H1 (cell line): ENCODE results near the gene CBLB. TPM values are rescaled to one million over a fixed set of nuclear protein-coding genes. Genes with fewer than 3 reads are reported as not detected.

ENCODE experiments used
- CTCF ChIA-PET: fragments of 300-600 bp; sonication (Branson Sonifier 250); formaldehyde crosslinking; loops from one replicate; lab custom pipeline; 2021; ENCODE audit not compliant: partially characterized antibody; lab: Charles Lee
- POLR2A ChIA-PET: fragments of 300-600 bp; sonication (Branson Sonifier 250); formaldehyde crosslinking; loops from one replicate; lab custom pipeline; 2021; ENCODE audit warnings: inconsistent platforms; ENCODE audit not compliant: partially characterized antibody; lab: Charles Lee
- DNase-seq, 2 experiments: peaks; one replicate each; pipeline versions ENCODE4 v3.0.0 to v3.0.0-alpha.2; 2010 to 2022; ENCODE audit warnings: low spot score in 2 of 2, low read depth in 1 of 2, mixed read lengths in 1 of 2
- FAIRE-seq: peaks from 2 replicates; lab custom pipeline; 2011; peaks lifted over from hg19 to GRCh38; lab: Jason Lieb, UNC
- H2AFZ ChIP-seq: 2 replicates; pipeline ENCODE4 v1.8.1; 2012; ENCODE audit warnings: low read length, inconsistent platforms
- H2AK5ac ChIP-seq: 2 replicates; pipeline ENCODE4 v1.6.1; 2013; ENCODE audit warnings: low read depth, low read length
- H2BK120ac ChIP-seq: replicated peaks from 2 replicates; pipeline ENCODE3; 2013; ENCODE audit warnings: low read depth, low read length, inconsistent platforms
- H2BK12ac ChIP-seq: 2 replicates; pipeline ENCODE4 v1.6.1; 2013; ENCODE audit warnings: low read depth, low read length
- H2BK15ac ChIP-seq: 2 replicates; pipeline ENCODE4 v1.6.1; 2013; ENCODE audit warnings: low read length
- H2BK20ac ChIP-seq: 2 replicates; pipeline ENCODE4 v1.6.1; 2013; ENCODE audit warnings: low read length
- H2BK5ac ChIP-seq: 2 replicates; pipeline ENCODE4 v1.6.1; 2013; ENCODE audit warnings: low read depth, low read length
- H3K14ac ChIP-seq: 2 replicates; pipeline ENCODE4 v1.6.1; 2013; ENCODE audit warnings: inconsistent platforms; ENCODE audit not compliant: insufficient read length
- H3K18ac ChIP-seq: 2 replicates; pipeline ENCODE4 v1.6.1; 2013; ENCODE audit warnings: low read length; ENCODE audit errors: extremely low read depth
- H3K23ac ChIP-seq: 2 replicates; pipeline ENCODE4 v1.6.1; 2013; ENCODE audit warnings: inconsistent platforms; ENCODE audit not compliant: insufficient read length
- H3K23me2 ChIP-seq: 2 replicates; pipeline ENCODE4 v1.6.1; 2013; ENCODE audit warnings: low read depth, low read length
- H3K27ac ChIP-seq: 2 replicates; pipeline ENCODE4 v1.6.1; 2011; ENCODE audit warnings: low read depth, low read length, inconsistent platforms
- H3K27me3 ChIP-seq, 4 experiments: replicated peaks in 1 of 4; 1 replicate in 1 of 4; 2 replicates in 3 of 4; pipeline versions ENCODE4 v1.6.1 to v1.8.1; 2011 to 2013; ENCODE audit warnings: low read length in 3 of 4, mild to moderate bottlenecking in 3 of 4, inconsistent platforms in 2 of 4, mixed read lengths in 2 of 4, moderate library complexity in 1 of 4; ENCODE audit not compliant: control insufficient read depth in 3 of 4, insufficient read depth in 3 of 4; ENCODE audit errors: extremely low read depth in 1 of 4
- H3K36me3 ChIP-seq, 4 experiments: 2 replicates each; pipeline versions ENCODE4 v1.6.1 to v1.8.1; 2011 to 2013; ENCODE audit warnings: mild to moderate bottlenecking in 4 of 4, low read length in 3 of 4, moderate library complexity in 2 of 4, control low read depth in 1 of 4, inconsistent platforms in 1 of 4; ENCODE audit not compliant: insufficient read depth in 4 of 4, control insufficient read depth in 2 of 4
- H3K4ac ChIP-seq: replicated peaks from 2 replicates; pipeline ENCODE3; 2013; ENCODE audit warnings: low read length, low read depth, mixed read lengths, inconsistent platforms; ENCODE audit not compliant: insufficient read length
- H3K4me1 ChIP-seq, 4 experiments: replicated peaks in 1 of 4; 1 replicate in 1 of 4; 2 replicates in 3 of 4; pipeline versions ENCODE4 v1.6.1 to v1.8.1; 2011 to 2013; ENCODE audit warnings: low read length in 3 of 4, inconsistent platforms in 2 of 4, mixed read lengths in 1 of 4; ENCODE audit not compliant: insufficient read depth in 4 of 4, control insufficient read depth in 3 of 4
- H3K4me2 ChIP-seq, 2 experiments: 2 replicates each; pipeline versions ENCODE4 v1.6.1 to v1.8.1; 2011 to 2013; ENCODE audit warnings: low read depth in 2 of 2, low read length in 2 of 2, control low read depth in 1 of 2, inconsistent platforms in 1 of 2, mild to moderate bottlenecking in 1 of 2; ENCODE audit not compliant: insufficient read depth in 1 of 2
- H3K4me3 ChIP-seq, 4 experiments: fragments of 200-600, 300-600 bp in 1 of 4; sonication (generic), shearing (Covaris generic), sonication (Bioruptor Twin) in 1 of 4; 2 replicates each; pipeline versions ENCODE4 v1.5.1 to v1.8.1; 2011 to 2016; ENCODE audit warnings: low read length in 4 of 4, low read depth in 3 of 4, control low read depth in 2 of 4, inconsistent platforms in 2 of 4, mild to moderate bottlenecking in 2 of 4, mixed read lengths in 1 of 4, moderate library complexity in 1 of 4; ENCODE audit not compliant: insufficient read depth in 2 of 4; ENCODE audit errors: extremely low read depth in 1 of 4
- H3K56ac ChIP-seq: replicated peaks from 2 replicates; pipeline ENCODE3; 2013; ENCODE audit warnings: low read depth, mild to moderate bottlenecking, mixed read lengths, low read length, inconsistent platforms; ENCODE audit not compliant: insufficient read length
- H3K79me1 ChIP-seq: 2 replicates; pipeline ENCODE4 v1.6.1; 2013; ENCODE audit warnings: low read depth, low read length, control low read depth
- H3K79me2 ChIP-seq, 2 experiments: 2 replicates each; pipeline versions ENCODE4 v1.6.1 to v1.8.1; 2012 to 2013; ENCODE audit warnings: low read length in 2 of 2, mild to moderate bottlenecking in 2 of 2, inconsistent platforms in 1 of 2; ENCODE audit not compliant: insufficient read depth in 2 of 2, control insufficient read depth in 1 of 2
- H3K9ac ChIP-seq, 4 experiments: replicated peaks in 1 of 4; 1 replicate in 1 of 4; 2 replicates in 3 of 4; pipeline versions ENCODE4 v1.6.1 to v1.8.1; 2011 to 2013; ENCODE audit warnings: low read depth in 3 of 4, low read length in 3 of 4, control low read depth in 2 of 4, mild to moderate bottlenecking in 2 of 4, moderate library complexity in 2 of 4, inconsistent platforms in 1 of 4; ENCODE audit errors: extremely low read depth in 1 of 4
- H3K9me3 ChIP-seq, 2 experiments: 2 replicates each; pipeline versions ENCODE4 v1.6.1 to v1.8.1; 2012 to 2013; ENCODE audit warnings: mild to moderate bottlenecking in 2 of 2, moderate library complexity in 2 of 2, control low read depth in 1 of 2, inconsistent platforms in 1 of 2, low read depth in 1 of 2, low read length in 1 of 2, mixed read lengths in 1 of 2; ENCODE audit not compliant: insufficient read depth in 2 of 2
- H4K20me1 ChIP-seq, 2 experiments: replicated peaks in 1 of 2; 2 replicates each; pipeline versions ENCODE3 to v1.8.1; 2011 to 2013; ENCODE audit warnings: inconsistent platforms in 2 of 2, low read length in 2 of 2, mild to moderate bottlenecking in 1 of 2; ENCODE audit not compliant: insufficient read depth in 2 of 2, control insufficient read depth in 1 of 2
- H4K5ac ChIP-seq: 2 replicates; pipeline ENCODE4 v1.6.1; 2013; ENCODE audit warnings: low read length, low read depth, mixed read lengths, inconsistent platforms; ENCODE audit not compliant: insufficient read length
- H4K8ac ChIP-seq: 2 replicates; pipeline ENCODE4 v1.8.0; 2013; ENCODE audit warnings: mild to moderate bottlenecking, moderate library complexity, low read length, inconsistent platforms; ENCODE audit not compliant: insufficient read depth; ENCODE audit errors: extremely low read depth
- H4K91ac ChIP-seq: replicated peaks from 2 replicates; pipeline ENCODE3; 2013; ENCODE audit warnings: low read length, mixed read lengths, inconsistent platforms; ENCODE audit not compliant: insufficient read length
- BCL11A ChIP-seq, 2 experiments: IDR thresholded peaks; one replicate each; pipeline ENCODE4 v1.6.1; 2011; ENCODE audit warnings: low read depth in 2 of 2, low read length in 2 of 2, mild to moderate bottlenecking in 2 of 2
- E2F6 ChIP-seq: IDR thresholded peaks from 2 replicates; pipeline ENCODE4 v1.6.1; 2012; ENCODE audit warnings: inconsistent platforms
- PHF8 ChIP-seq: fragments of 200-600 bp; sonication (generic); conservative IDR thresholded peaks from 2 replicates; pipeline ENCODE4 v1.7.1; 2012; ENCODE audit warnings: low read depth, mild to moderate bottlenecking, inconsistent platforms, low read length, moderate library complexity
- WGBS, 2 experiments: shearing (Covaris generic) in 1 of 2; methylation state at CpG; one replicate each; pipeline versions ENCODE4 v1.1.6 to v1.1.7; 2013 to 2015; ENCODE audit warnings: low lambda C conversion rate in 2 of 2, mixed read lengths in 2 of 2, inconsistent platforms in 1 of 2, low coverage in 1 of 2, missing lambda C conversion rate in 1 of 2; ENCODE audit not compliant: insufficient replicate concordance in 2 of 2, insufficient coverage in 1 of 2, insufficient read length in 1 of 2; ENCODE audit errors: extremely low coverage in 1 of 2, missing lambda C conversion rate in 1 of 2; 5-methylcytosine and 5-hydroxymethylcytosine counted together
- polyA plus RNA-seq, 7 experiments: library from polyadenylated mRNA; depleted of rRNA in 3 of 7; stranded (reverse) in 5 of 7; unstranded in 2 of 7; fragments of >200 nt in 5 of 7; fragments of 200-250 nt in 2 of 7; gene quantifications; 1 replicate in 5 of 7; 2 replicates in 1 of 7; 4 replicates in 1 of 7; pipeline versions ENCODE4 v1.2.1 to v1.2.3, GENCODE V29; 2011 to 2013; ENCODE audit warnings: missing spikeins in 2 of 7, mixed read lengths in 2 of 7
- total RNA-seq: library from RNA; stranded (reverse); fragmentation: NEBNext Ultra II Directional; extraction: Animal tissue kit (Norgen Biotek cat#: 25700); gene quantifications from 2 replicates; pipeline ENCODE4 v1.2.1, GENCODE V29; 2021

Gene CBLB
- total and polyA plus RNA-seq, 2 of the 8 experiments (the other 6 are each of a cell fraction or from before 2014, with no cell fraction given): 14.5 to 26.0 TPM

DNA sequence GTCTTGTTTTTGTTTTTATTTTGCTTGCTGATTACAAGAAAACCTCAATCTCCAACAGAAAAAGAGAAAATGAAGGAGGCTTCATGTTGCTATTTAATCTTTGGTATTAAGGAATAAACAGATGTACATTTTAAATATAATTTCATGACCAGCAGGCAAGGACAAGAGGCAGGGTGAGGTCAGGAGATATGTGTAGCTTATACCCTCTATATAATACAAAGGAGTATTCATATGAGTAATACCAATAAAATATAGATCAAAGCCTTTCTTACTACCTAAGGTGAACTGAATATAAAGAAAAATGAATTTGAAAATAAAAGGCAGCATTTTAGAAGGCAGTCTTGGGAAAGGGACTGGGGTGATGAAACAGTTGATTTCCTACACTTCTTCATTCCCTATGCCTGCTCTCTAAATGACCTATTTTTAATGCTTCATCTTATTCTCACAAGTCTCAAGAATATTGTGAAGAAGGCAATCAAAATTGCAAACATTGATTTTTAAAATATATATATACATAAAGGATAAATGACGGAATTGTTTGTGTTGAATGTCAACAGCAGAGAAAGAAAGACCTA lies 8.6 kb upstream of the CBLB start:
- Histone ChIP-seq H3K36me3 (no peaks in the 10 kb centered on the region), H3K79me2 (no peaks in the 10 kb centered on the region), H3K56ac (no peak overlapping the region), H2AK5ac (no peak overlapping the region), H4K8ac (no peak overlapping the region), H4K91ac (no peak overlapping the region), H3K4me3 (no peak overlapping the region), H2BK12ac (no peak overlapping the region), H2BK15ac (no peak overlapping the region), H3K4ac (no peak overlapping the region), H4K5ac (no peak overlapping the region), H3K4me1 (peaks cover 0 to 3% (median 0%) of the 10 kb centered on the region in 4 experiments; a peak in 1 of 7 replicates), H3K18ac (no peak overlapping the region), H3K79me1 (no peaks in the 10 kb centered on the region), H3K23ac (no peak overlapping the region), H3K4me2 (no peak overlapping the region), H3K14ac (no peak overlapping the region), H2BK120ac (no peak overlapping the region), H2BK5ac (no peak overlapping the region), H3K27me3 (no peaks in the 10 kb centered on the region), H4K20me1 (no peaks in the 10 kb centered on the region), H3K9me3 (no peaks in the 10 kb centered on the region), H2BK20ac (no peak overlapping the region), H2AFZ (no peak overlapping the region), H3K23me2 (no peaks in the 10 kb centered on the region), H3K27ac (no peak overlapping the region), H3K9ac (no peak overlapping the region)
- WGBS, 2 experiments: 79% methylated on average over 1 of the region's 1 CpG; no CpG with 5 or more reads in 1 of the 2 experiments
- CTCF ChIA-PET: interaction anchor here (0.6 to 1.0 kb wide), 2 partner anchors 14 to 24 kb away, joined by 3 read pairs; no protein-coding TSS in a partner anchor
- DNase-seq: no peak
- TF ChIP-seq BCL11A (IDR thresholded peaks at IDR 0.05; ENCODE audit: low read depth in 2 of 2, low read length in 2 of 2) (no peak), E2F6 (no peak), PHF8 (no peak)
- POLR2A ChIA-PET: no interaction called here
- no peak for FAIRE-seq
